ENCODE data around the gene RBM5. TPM values are rescaled to one million over a fixed set of nuclear protein-coding genes. Genes with fewer than 3 reads are reported as not detected.

Gene RBM5
- total RNA-seq, 1 experiment from 2014 or later, result 89.1 TPM

DNA sequence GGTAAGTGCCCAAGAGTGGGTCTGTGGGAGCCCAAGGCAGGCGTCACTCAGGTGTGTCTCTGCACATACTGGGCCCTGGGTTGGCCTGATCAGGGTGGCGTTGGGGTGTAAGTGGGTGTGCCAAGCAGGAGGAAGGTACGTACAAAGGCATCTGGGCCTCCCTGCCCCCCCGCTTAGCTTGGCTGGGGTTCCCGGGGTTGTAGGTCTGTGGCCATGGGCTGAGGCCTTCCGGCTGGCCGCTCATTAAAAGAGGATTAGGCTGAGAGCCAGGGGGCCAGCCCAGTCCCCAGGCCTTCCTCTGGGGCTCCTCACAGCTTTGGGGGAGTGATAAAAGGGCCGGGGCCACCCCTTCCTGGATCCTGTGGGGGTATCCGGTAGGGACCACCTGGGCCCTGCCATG, 79.7 kb downstream of the RBM5 start:
- Histone ChIP-seq H3K9me2 (ENCODE audit: insufficient read depth) (no peaks in the 10 kb centered on the region), H2AFZ (ENCODE audit: low read depth, low read length, poor library complexity, severe bottlenecking) (no peak overlapping the region), H3K27me3 (ENCODE audit: insufficient read depth, low read length) (no peaks in the 10 kb centered on the region), H3K4me1 (ENCODE audit: control insufficient read depth in 1 of 2, insufficient read depth in 2 of 2, low read length in 2 of 2) (peaks cover 2 to 44% of the 10 kb centered on the region in 2 experiments; a peak in 3 of 4 replicates), H3K9me3 (ENCODE audit: control insufficient read depth in 1 of 2, insufficient read depth in 1 of 2, low read depth in 1 of 2, low read length in 2 of 2) (no peaks in the 10 kb centered on the region), H3K79me2 (ENCODE audit: insufficient read depth, low read length) (no peaks in the 10 kb centered on the region), H3K27ac (ENCODE audit: low read depth, low read length) (no peak overlapping the region), H4K20me1 (ENCODE audit: insufficient read depth) (no peaks in the 10 kb centered on the region), H3K4me2 (ENCODE audit: low read length) (no peak overlapping the region), H3K9ac (ENCODE audit: low read length) (no peak overlapping the region), H3K36me3 (ENCODE audit: control insufficient read depth in 1 of 2, insufficient read depth in 2 of 2, low read length in 2 of 2) (no peaks in the 10 kb centered on the region), H3K4me3 (replicated peaks in 1 of 2; ENCODE audit: low read depth in 1 of 2, low read length in 2 of 2) (no peak overlapping the region)
- ChIA-PET CTCF (no interaction called here), RAD21 (ENCODE audit: low non-redundant PET in 1 of 2, low total read pairs in 2 of 2, uncharacterized antibody in 2 of 2, unreplicated experiment in 2 of 2) (no interaction called here), POLR2A (no interaction called here)
- intact Hi-C loops (cut with micrococcal nuclease), result no loop called here
- DNase-seq (ENCODE audit: low read depth, low spot score), result no peak
- TF ChIP-seq POLR2AphosphoS5 (IDR thresholded peaks at IDR 0.05; ENCODE audit: low read depth, low read length) (no peak), ZBTB33 (IDR thresholded peaks at IDR 0.05; ENCODE audit: extremely low read depth, insufficient replicate concordance, low read length) (no peak), FOSL1 (IDR thresholded peaks at IDR 0.05; ENCODE audit: low read depth) (no peak), EZH2 (IDR thresholded peaks at IDR 0.05) (no peak), SIN3A (IDR thresholded peaks at IDR 0.05; ENCODE audit: low read depth) (no peak), EZH2phosphoT487 (IDR thresholded peaks at IDR 0.05; ENCODE audit: borderline replicate concordance) (no peak), EGR1 (IDR thresholded peaks at IDR 0.05; ENCODE audit: low read depth) (no peak), ELF1 (IDR thresholded peaks at IDR 0.05; ENCODE audit: borderline replicate concordance, low read depth) (no peak), SP1 (IDR thresholded peaks at IDR 0.05; ENCODE audit: low read depth) (no peak)
- no peak for ATAC-seq
- BruUV-seq (replicated peaks), result no TSS peak

Other genes with a start within 250 kb of the RBM5 start
- 25.5 TPM for gene TRAIP, start 232.4 kb upstream of the RBM5 start, total RNA-seq (2021; ENCODE audit: unreplicated experiment)
- gene CAMKV, start 219.0 kb upstream of the RBM5 start, total RNA-seq (2021; ENCODE audit: unreplicated experiment), result 0.10 TPM
- 113 TPM for gene MST1R, start 185.0 kb upstream of the RBM5 start, total RNA-seq (2021; ENCODE audit: unreplicated experiment)
- 9.0 TPM for gene MON1A, start 159.1 kb upstream of the RBM5 start, total RNA-seq (2021; ENCODE audit: unreplicated experiment)
- gene RBM6, start 148.8 kb upstream of the RBM5 start, total RNA-seq (2021; ENCODE audit: unreplicated experiment), result 58.3 TPM
- 15.7 TPM for gene SEMA3F, start 66.4 kb downstream of the RBM5 start, total RNA-seq (2021; ENCODE audit: unreplicated experiment)
- gene GNAT1, start 102.7 kb downstream of the RBM5 start, total RNA-seq (2021; ENCODE audit: unreplicated experiment), result not detected
- 3.1 TPM for gene SLC38A3, start 116.4 kb downstream of the RBM5 start, total RNA-seq (2021; ENCODE audit: unreplicated experiment)
- gene GNAI2, start 147.3 kb downstream of the RBM5 start, total RNA-seq (2021; ENCODE audit: unreplicated experiment), result 170 TPM
- 46.2 TPM for gene SEMA3B, start 180.2 kb downstream of the RBM5 start, total RNA-seq (2021; ENCODE audit: unreplicated experiment)
- gene LSMEM2, start 190.2 kb downstream of the RBM5 start, total RNA-seq (2021; ENCODE audit: unreplicated experiment), result not detected
- 146 TPM for gene IFRD2, start 203.5 kb downstream of the RBM5 start, total RNA-seq (2021; ENCODE audit: unreplicated experiment)
- 10.3 TPM for gene HYAL3, start 210.5 kb downstream of the RBM5 start, total RNA-seq (2021; ENCODE audit: unreplicated experiment)
- 21.3 TPM for gene NAA80, start 210.5 kb downstream of the RBM5 start, total RNA-seq (2021; ENCODE audit: unreplicated experiment)
- 6.1 TPM for gene HYAL1, start 214.7 kb downstream of the RBM5 start, total RNA-seq (2021; ENCODE audit: unreplicated experiment)
- 42.2 TPM for gene HYAL2, start 233.8 kb downstream of the RBM5 start, total RNA-seq (2021; ENCODE audit: unreplicated experiment)
- gene TUSC2, start 239.3 kb downstream of the RBM5 start, total RNA-seq (2021; ENCODE audit: unreplicated experiment), result 34.0 TPM